MV-4-11 (cell line): ENCODE data around the gene PEX5.
"Not testable (repeated sequence)": the region's sequence is repeated elsewhere in the genome, so short reads cannot be mapped to it uniquely, and the experiment has no call there.

Experiments used
- DNase-seq: peaks from one replicate; lab custom pipeline; 2025; lab: John Stamatoyannopoulos, UW

PEX5 gene

DNA sequence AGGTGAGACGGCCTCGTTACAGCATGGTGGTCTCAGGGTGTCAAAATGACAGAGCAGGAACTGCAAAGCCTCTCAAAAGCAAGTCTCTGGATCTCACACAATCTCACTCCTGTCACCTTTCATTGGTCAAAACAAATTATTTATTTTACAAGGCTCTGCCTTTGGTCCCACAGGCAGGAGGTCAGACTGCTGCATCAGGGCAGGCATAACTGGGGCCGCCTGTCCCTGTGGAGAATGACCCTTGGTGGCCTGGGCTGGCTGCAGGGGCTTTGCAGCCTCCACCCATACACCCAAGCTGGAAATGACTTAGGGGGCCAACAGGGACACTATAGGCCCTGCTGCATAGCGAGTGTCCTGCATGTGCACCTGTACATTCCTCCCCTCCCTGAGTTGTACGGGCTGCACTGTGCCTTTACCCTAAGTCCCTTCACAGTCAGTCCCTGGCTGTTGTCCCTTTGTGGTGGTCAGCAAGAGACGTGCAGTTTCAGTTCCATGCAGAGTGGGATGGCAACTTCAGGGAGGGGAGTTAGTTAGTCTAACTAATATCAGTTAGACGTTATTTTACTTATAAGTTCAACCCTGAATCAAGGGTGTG lies 28.1 kb downstream of the PEX5 start:
- DNase-seq, result no peak

DNA sequence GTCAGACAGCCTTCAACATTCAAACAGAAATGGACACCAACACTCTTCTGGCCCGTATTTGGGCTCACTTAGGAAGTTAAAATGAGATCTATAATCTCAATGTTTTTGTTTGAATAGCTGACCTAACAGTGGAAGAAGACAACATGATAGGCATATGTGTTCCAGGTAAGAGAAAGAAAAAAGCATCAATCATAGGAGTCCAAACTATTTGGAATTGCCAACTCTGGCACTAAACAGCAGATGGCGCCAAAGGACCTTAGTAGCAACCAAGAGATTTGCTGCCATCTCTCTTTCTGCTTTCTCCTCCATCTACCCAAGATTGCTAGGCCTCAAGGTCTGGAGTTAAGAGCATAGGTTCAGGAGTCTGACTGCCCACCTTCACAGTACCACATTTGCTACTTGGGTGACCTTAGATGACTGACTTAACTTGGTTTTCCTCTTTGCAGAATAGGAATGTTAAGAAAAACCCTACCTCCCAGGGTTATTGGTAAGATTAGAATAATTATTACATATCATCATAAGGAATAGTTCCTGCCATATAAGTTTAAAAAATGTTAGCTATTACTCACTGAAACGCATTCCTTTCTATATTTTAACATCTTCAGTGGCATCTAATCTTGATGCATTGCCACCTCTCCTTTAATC lies 30.2 kb downstream of the PEX5 start:
- DNase-seq, result peak; percentile 51

DNA sequence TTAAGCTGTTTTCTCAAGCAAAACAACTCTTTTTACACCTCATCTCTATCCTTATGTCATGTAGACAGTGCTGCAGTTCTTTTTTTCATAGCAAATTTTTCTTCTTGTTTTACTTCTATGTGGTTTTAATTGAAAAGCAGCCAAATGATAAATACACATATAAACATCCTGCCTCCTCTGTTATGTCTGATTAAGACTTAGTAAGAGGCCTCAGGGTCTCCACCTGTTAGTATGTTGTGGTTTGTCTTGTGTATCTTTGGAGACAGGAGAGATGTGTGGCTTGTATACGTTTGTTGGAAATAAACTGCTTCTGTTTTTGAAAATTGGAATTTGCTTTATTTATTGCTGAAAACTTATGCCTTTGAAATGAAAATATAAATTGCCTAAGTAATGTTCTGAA lies 32.0 kb downstream of the PEX5 start:
- no peak for DNase-seq

DNA sequence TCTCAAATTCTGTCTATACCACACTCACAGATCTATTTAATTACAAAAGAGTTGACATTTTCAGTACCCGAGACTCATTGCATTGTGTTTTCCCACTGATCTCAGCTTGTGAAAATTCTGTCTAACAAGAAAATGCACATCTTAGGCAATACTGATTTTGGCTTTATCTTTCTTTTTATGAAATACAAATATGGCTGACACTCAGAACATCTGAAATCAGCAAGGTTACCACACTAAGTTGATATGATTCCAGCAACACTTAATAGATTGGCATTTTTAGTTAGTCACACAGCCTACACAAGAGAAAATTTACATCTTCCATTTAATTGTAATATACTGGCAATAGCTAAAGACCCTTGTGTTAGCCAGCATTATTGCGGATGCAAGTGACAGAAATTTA lies 40.3 kb downstream of the PEX5 start:
- no peak for DNase-seq

DNA sequence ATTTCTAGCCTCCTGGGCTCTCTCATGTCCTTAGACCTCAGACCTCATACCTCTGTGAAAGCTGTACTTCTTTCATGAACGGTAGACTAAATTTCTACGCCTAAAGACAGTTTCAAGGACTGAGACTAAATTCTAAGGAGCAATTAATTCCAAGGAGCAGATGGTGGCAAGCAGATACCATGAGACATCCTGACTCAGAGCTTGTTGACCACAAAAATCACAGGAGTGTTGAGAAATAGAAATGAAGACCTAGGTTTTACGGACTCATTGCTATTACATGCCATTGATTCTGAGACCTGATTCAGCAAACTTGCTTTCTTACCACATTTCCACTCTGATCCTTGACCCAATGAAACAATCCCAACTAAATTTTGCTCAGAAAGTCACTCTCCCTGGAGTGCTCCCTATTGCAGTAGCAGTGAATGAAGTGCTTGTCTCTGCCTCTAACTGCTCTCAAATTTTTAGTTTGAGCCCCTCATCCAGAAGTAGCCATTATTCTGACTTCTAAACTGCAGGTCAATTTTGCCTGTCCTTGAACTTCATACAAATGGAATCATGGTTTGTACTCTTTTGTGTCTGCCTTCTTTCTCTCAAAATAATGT lies 52.0 kb downstream of the PEX5 start:
- peak; percentile 29 for DNase-seq

DNA sequence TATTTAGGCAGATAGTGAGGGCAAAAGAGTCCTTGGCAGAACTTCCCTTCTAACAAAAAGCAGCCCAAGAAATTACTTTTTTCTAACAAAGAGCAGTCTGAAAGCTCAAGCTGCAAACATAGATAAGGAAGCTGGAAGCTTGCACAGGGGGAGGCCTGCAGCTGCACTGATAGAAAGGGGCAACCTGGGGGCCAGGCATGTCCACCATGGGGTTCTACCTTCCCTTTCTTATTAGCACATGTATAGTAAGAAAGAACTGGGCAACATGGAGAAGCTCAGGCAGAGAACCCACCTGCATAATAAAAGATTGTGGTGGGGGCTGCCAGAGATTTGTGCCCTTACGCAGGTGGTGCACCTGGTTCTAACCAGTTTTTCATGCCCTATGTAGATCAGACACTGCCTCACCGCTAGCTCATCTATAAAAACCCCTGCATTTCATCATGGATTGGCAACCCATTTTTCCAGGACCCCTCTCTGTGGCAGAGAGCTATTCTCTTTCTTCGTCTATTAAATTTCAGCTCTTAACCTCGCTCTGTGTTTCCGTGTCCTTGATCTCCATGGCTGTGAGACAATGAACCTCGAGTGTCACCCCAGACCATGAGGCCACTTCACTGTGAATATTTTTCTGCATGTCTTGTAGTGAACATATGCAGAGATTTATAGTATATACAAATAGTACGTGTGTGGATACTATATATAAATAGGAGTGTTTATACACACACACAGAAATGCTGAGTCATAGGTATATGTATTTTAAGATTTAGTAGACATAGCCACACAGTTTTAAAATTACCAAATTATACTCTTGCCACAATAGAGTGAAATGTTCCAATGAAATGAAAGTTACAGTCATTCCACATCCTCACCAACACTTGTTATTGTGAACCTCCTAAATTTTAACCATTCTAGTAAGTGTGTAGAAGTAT lies 53.0 kb downstream of the PEX5 start:
- no peak for DNase-seq

DNA sequence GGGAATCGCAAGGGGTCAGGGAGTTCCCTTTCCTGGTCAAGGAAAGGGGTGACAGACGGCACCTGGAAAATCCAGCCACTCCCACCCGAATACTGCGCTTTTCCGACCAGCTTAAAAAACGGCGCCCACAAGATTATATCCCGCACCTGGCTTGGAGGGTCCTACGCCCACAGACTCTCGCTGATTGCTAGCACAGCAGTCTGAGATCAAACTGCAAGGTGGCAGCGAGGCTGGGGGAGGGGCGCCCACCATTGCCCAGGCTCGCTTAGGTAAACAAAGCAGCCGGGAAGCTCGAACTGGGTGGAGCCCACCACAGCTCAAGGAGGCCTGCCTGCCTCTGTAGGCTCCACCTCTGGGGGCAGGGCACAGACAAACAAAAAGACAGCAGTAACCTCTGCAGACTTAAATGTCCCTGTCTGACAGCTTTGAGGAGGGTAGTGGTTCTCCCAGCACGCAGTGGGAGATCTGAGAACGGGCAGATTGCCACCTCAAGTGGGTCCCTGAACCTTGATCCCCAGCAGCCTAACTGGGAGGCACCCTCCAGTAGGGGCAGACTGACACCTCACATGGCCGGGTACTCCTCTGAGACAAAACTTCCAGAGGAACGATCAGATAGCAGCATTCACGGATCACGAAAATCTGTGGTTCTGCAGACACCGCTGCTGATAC lies 62.0 kb downstream of the PEX5 start:
- DNase-seq, result not testable (repeated sequence)

DNA sequence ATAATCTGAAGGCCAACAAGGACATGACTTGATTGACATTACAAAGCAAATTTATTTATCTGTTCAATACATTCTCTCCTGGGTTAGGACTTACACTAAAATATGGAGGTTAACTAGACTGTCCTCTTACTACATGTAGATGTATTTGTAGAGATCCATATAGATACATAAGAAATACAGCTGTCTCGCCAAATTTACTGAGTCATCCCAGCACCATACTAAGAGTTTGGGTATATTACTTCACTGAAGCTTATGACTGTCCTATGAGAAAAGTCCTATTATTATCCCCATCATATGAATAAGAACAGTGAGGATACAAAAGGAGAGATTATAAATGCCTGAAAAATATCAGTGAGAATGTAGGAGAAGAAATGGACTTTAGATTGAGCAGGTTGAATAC lies 69.6 kb downstream of the PEX5 start:
- no peak for DNase-seq
